Uterus (tissue), 2 donors: ENCODE data around the gene SHISAL1.

Source experiments
- POLR2A ChIP-seq, 2 donors: fragments of 450-650 bp; IDR thresholded peaks; one replicate each; pipeline ENCODE4 v1.6.1; 2016; ENCODE audit warnings: antibody characterized with exemption in 2 of 2, mild to moderate bottlenecking in 1 of 2, moderate library complexity in 1 of 2
- TF ChIP-seq, protein P1 (sequence below), 4 experiments: fragments of 200-600 bp in 2 of 4; fragments of 450-650 bp in 2 of 4; sonication (generic) in 2 of 4; IDR thresholded peaks; one replicate each; pipeline ENCODE4 v1.5.1; 2016 to 2019; ENCODE audit warnings: antibody characterized with exemption in 4 of 4, mild to moderate bottlenecking in 2 of 4, moderate library complexity in 1 of 4

DNA sequence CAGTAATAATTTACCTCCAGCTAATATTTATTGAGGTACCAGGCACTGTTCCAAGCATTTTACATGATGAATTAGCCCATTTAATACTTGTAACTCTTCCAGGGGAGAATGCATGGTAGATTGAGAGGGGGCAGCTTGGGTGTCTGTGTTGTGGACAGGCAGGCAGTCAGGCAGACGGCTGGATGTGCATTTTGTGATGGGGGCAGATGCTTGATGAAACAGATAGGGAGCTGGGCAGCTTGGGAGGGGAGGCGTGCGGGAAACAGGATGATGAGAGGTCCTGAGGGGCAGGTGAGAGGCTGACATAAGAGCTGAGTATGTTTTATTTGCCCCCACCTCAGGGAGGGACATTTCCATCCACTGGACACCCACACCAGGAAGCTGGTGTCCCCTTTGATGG lies 33.1 kb upstream of the SHISAL1 start:
- TF ChIP-seq, protein P1, sequence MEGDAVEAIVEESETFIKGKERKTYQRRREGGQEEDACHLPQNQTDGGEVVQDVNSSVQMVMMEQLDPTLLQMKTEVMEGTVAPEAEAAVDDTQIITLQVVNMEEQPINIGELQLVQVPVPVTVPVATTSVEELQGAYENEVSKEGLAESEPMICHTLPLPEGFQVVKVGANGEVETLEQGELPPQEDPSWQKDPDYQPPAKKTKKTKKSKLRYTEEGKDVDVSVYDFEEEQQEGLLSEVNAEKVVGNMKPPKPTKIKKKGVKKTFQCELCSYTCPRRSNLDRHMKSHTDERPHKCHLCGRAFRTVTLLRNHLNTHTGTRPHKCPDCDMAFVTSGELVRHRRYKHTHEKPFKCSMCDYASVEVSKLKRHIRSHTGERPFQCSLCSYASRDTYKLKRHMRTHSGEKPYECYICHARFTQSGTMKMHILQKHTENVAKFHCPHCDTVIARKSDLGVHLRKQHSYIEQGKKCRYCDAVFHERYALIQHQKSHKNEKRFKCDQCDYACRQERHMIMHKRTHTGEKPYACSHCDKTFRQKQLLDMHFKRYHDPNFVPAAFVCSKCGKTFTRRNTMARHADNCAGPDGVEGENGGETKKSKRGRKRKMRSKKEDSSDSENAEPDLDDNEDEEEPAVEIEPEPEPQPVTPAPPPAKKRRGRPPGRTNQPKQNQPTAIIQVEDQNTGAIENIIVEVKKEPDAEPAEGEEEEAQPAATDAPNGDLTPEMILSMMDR (IDR thresholded peaks at IDR 0.05) = no peak
- no peak for TF ChIP-seq POLR2A (IDR thresholded peaks at IDR 0.05)
